PC-3 (cell line): ENCODE results near the gene PRODH.
"Not testable (repeated sequence)": the region's sequence is repeated elsewhere in the genome, so short reads cannot be mapped to it uniquely, and the experiment has no call there.

Source experiments
- EZH2 ChIP-seq: fragments of 300-600 bp; sonication (generic); IDR thresholded peaks from one replicate; pipeline ENCODE4 v1.6.1; 2017; ENCODE audit warnings: antibody characterized with exemption, mild to moderate bottlenecking, low read length; ENCODE audit not compliant: unreplicated experiment
- EZH2phosphoT487 ChIP-seq: fragments of 300-600 bp; sonication (generic); IDR thresholded peaks from 2 replicates; pipeline ENCODE4 v1.6.1; 2018; ENCODE audit warnings: mild to moderate bottlenecking, antibody characterized with exemption, low read length, borderline replicate concordance
- TF ChIP-seq, protein P1 (sequence below): fragments of 300-600 bp; sonication (generic); conservative IDR thresholded peaks from 2 replicates; pipeline ENCODE4 v1.5.1; 2017; ENCODE audit warnings: antibody characterized with exemption, low read depth, mild to moderate bottlenecking, low read length

DNA sequence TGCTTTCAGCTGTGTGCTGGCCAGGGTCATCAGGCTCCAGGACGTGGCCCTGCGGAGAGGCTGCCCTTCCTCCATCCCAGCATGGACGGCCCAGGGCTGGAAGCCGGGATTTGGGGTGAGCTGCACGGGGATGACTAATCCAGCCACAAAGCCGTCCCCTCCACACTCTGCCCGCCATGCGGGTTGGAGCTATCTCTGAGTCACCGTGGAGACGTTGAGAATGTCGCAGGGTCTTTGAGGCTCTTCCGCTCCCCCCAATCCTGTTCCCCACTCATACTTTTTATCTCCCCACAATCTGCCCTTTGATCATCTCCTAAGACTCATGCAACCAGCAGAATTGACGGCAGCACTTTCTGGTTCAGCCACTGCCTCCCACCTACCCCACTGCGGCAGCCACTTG, 22.6 kb upstream of the PRODH start:
- TF ChIP-seq, protein P1, sequence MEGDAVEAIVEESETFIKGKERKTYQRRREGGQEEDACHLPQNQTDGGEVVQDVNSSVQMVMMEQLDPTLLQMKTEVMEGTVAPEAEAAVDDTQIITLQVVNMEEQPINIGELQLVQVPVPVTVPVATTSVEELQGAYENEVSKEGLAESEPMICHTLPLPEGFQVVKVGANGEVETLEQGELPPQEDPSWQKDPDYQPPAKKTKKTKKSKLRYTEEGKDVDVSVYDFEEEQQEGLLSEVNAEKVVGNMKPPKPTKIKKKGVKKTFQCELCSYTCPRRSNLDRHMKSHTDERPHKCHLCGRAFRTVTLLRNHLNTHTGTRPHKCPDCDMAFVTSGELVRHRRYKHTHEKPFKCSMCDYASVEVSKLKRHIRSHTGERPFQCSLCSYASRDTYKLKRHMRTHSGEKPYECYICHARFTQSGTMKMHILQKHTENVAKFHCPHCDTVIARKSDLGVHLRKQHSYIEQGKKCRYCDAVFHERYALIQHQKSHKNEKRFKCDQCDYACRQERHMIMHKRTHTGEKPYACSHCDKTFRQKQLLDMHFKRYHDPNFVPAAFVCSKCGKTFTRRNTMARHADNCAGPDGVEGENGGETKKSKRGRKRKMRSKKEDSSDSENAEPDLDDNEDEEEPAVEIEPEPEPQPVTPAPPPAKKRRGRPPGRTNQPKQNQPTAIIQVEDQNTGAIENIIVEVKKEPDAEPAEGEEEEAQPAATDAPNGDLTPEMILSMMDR = not testable (repeated sequence)
- TF ChIP-seq EZH2, EZH2phosphoT487: not testable (repeated sequence)
